ENCODE data around the gene GDPD5. TPM values are rescaled to one million over a fixed set of nuclear protein-coding genes. Genes with fewer than 3 reads are reported as not detected.

Gene GDPD5
- total and polyA plus RNA-seq, 12 donors = 4.1 to 110 (median 14.5) TPM

GRCh38 chr11:75549370-75549958, 23.7 kb upstream of the GDPD5 start:
- Histone ChIP-seq H3K27ac (no peak overlapping the region), H3K4me3 (no peak overlapping the region), H3K27me3 (no peaks in the 10 kb centered on the region), H3K9me3 (replicated peaks in 1 of 3) (no peaks in the 10 kb centered on the region), H3K4me1 (replicated peaks in 1 of 2) (peaks cover 5 to 16% of the 10 kb centered on the region in 2 donors), H3K36me3 (replicated peaks in 1 of 2) (no peaks in the 10 kb centered on the region)
- 95 to 97% (median 97%) methylated on average over 5 of the region's 5 CpGs for WGBS, 4 donors
- TF ChIP-seq POLR2A (IDR thresholded peaks at IDR 0.05) (no peak), CTCF (IDR thresholded peaks at IDR 0.05) (no peak)
- intact Hi-C loops (cut with DNase I) = no loop called here
- DNase-seq = no peak

- Histone ChIP-seq H3K27ac (no peak overlapping the region), H3K36me3 (replicated peaks in 1 of 2) (no peaks in the 10 kb centered on the region), H3K4me3 (no peak overlapping the region), H3K9me3 (replicated peaks in 1 of 3) (no peaks in the 10 kb centered on the region), H3K27me3 (no peaks in the 10 kb centered on the region), H3K4me1 (replicated peaks in 1 of 2) (peaks cover 1 to 9% of the 10 kb centered on the region in 2 donors)
- intact Hi-C loops (cut with DNase I) = no loop called here
- TF ChIP-seq CTCF (IDR thresholded peaks at IDR 0.05) (no peak), POLR2A (IDR thresholded peaks at IDR 0.05) (no peak)
- 94 to 99% (median 95%) methylated on average over 3 to 8 of the region's 8 CpGs for WGBS, 4 donors
- no peak for DNase-seq
Observed at GRCh38 chr11:75548595-75549272, 23.0 kb upstream of the GDPD5 start.

- H3K36me3 ChIP-seq (replicated peaks in 1 of 2) = no peaks in the 10 kb centered on the region
- H3K27me3 ChIP-seq = no peaks in the 10 kb centered on the region
- intact Hi-C loops (cut with DNase I) = loop anchor here in 1 of 2 donors (2.0 kb wide), 1 partner anchor 31 kb away; no protein-coding TSS in a partner anchor
- no peak overlapping the region for H3K4me3 ChIP-seq
- no peaks in the 10 kb centered on the region for H3K9me3 ChIP-seq (replicated peaks in 1 of 3)
- DNase-seq = peak; percentile 69 to 88 (median 77)
- no peak overlapping the region for H3K27ac ChIP-seq
- H3K4me1 ChIP-seq (replicated peaks in 1 of 2) = peaks cover 0 to 7% of the 10 kb centered on the region in 2 donors
- WGBS, 4 donors = 15 to 22% (median 20%) methylated on average over 7 of the region's 7 CpGs
- no peak for TF ChIP-seq POLR2A (IDR thresholded peaks at IDR 0.05)
- TF ChIP-seq CTCF (IDR thresholded peaks at IDR 0.05) = peak; percentile 80 to 96 (median 89)
Observed at GRCh38 chr11:75547617-75548058, 21.9 kb upstream of the GDPD5 start.

- DNase-seq = no peak
- Histone ChIP-seq H3K36me3 (replicated peaks in 1 of 2) (no peaks in the 10 kb centered on the region), H3K27me3 (no peaks in the 10 kb centered on the region), H3K27ac (no peak overlapping the region), H3K4me3 (no peak overlapping the region), H3K9me3 (replicated peaks in 1 of 3) (no peaks in the 10 kb centered on the region), H3K4me1 (replicated peaks in 1 of 2) (peaks cover 0 to 7% of the 10 kb centered on the region in 2 donors)
- WGBS, 4 donors = 88 to 98% (median 92%) methylated on average over 1 of the region's 1 CpG
- intact Hi-C loops (cut with DNase I) = loop anchor here in 1 of 2 donors (2.0 kb wide), 1 partner anchor 32 kb away; no protein-coding TSS in a partner anchor
- TF ChIP-seq CTCF (IDR thresholded peaks at IDR 0.05) = no peak
- TF ChIP-seq POLR2A (IDR thresholded peaks at IDR 0.05) = no peak
Observed at GRCh38 chr11:75547177-75547576, 21.4 kb upstream of the GDPD5 start.

Measured in adrenal gland (tissue), 12 donors.